ENCODE data around the gene PHLPP1.
"Not testable (repeated sequence)": the region's sequence is repeated elsewhere in the genome, so short reads cannot be mapped to it uniquely, and the experiment has no call there.

PHLPP1 gene

GRCh38 chr18:62717925-62718800, 2.8 kb downstream of the PHLPP1 start:
- DNase-seq, result no peak

GRCh38 chr18:62720048-62720447, 4.7 kb downstream of the PHLPP1 start:
- no peak for DNase-seq

- no peak for DNase-seq
Measured at GRCh38 chr18:62720766-62721613, 5.6 kb downstream of the PHLPP1 start.

GRCh38 chr18:62721839-62722795, 6.8 kb downstream of the PHLPP1 start:
- DNase-seq, result no peak

GRCh38 chr18:62723666-62724281, 8.4 kb downstream of the PHLPP1 start:
- no peak for DNase-seq

GRCh38 chr18:62725896-62726295, 10.6 kb downstream of the PHLPP1 start:
- no peak for DNase-seq

- no peak for DNase-seq
Measured at GRCh38 chr18:62728254-62728653, 12.9 kb downstream of the PHLPP1 start.

- no peak for DNase-seq
Measured at GRCh38 chr18:62729487-62730386, 14.4 kb downstream of the PHLPP1 start.

GRCh38 chr18:62730941-62731340, 15.6 kb downstream of the PHLPP1 start:
- no peak for DNase-seq

- DNase-seq, result no peak
Measured at GRCh38 chr18:62732617-62733016, 17.3 kb downstream of the PHLPP1 start.

GRCh38 chr18:62734290-62734689, 18.9 kb downstream of the PHLPP1 start:
- DNase-seq, result no peak

- no peak for DNase-seq
Measured at GRCh38 chr18:62735387-62735786, 20.0 kb downstream of the PHLPP1 start.

- no peak for DNase-seq
Measured at GRCh38 chr18:62736077-62736855, 20.9 kb downstream of the PHLPP1 start.

GRCh38 chr18:62737241-62737873, 22.0 kb downstream of the PHLPP1 start:
- no peak for DNase-seq

- DNase-seq, result no peak
Measured at GRCh38 chr18:62738639-62739038, 23.3 kb downstream of the PHLPP1 start.

- no peak for DNase-seq
Measured at GRCh38 chr18:62739911-62740310, 24.6 kb downstream of the PHLPP1 start.

- not testable (repeated sequence) for DNase-seq
Measured at GRCh38 chr18:62740650-62741049, 25.3 kb downstream of the PHLPP1 start.

GRCh38 chr18:62741118-62741566, 25.8 kb downstream of the PHLPP1 start:
- DNase-seq, result no peak

- DNase-seq, result no peak
Measured at GRCh38 chr18:62741584-62741983, 26.2 kb downstream of the PHLPP1 start.
